Nephron progenitor cell (in vitro differentiated cells): Measurements from ENCODE around the gene RNF115.

Source experiments
- DNase-seq: peaks from one replicate; pipeline ENCODE4 v3.0.0; 2021
- H3K27ac Mint-ChIP-seq: 2 replicates; pipeline ENCODE4 v1.8.0; 2021; ENCODE audit warnings: mild to moderate bottlenecking, moderate library complexity, mixed read lengths
- H3K27me3 Mint-ChIP-seq: 2 replicates; pipeline ENCODE4 v1.8.0; 2021; ENCODE audit warnings: mild to moderate bottlenecking, low read depth, mixed read lengths; ENCODE audit not compliant: poor library complexity
- H3K36me3 Mint-ChIP-seq: 2 replicates; pipeline ENCODE4 v1.8.0; 2021; ENCODE audit warnings: low read depth, mixed read lengths
- H3K4me1 Mint-ChIP-seq: 2 replicates; pipeline ENCODE4 v1.8.0; 2021; ENCODE audit warnings: mixed read lengths
- H3K4me3 Mint-ChIP-seq: 2 replicates; pipeline ENCODE4 v1.8.0; 2021; ENCODE audit warnings: mild to moderate bottlenecking, moderate library complexity, mixed read lengths
- H3K9me3 Mint-ChIP-seq: 2 replicates; pipeline ENCODE4 v1.8.0; 2021; ENCODE audit warnings: mild to moderate bottlenecking, moderate library complexity, mixed read lengths
- TF ChIP-seq, protein P1 (sequence below): fragments of 200-600 bp; sonication (generic); IDR thresholded peaks from 2 replicates; pipeline ENCODE4 v1.5.0; 2021; ENCODE audit warnings: antibody characterized with exemption

RNF115 gene

DNA sequence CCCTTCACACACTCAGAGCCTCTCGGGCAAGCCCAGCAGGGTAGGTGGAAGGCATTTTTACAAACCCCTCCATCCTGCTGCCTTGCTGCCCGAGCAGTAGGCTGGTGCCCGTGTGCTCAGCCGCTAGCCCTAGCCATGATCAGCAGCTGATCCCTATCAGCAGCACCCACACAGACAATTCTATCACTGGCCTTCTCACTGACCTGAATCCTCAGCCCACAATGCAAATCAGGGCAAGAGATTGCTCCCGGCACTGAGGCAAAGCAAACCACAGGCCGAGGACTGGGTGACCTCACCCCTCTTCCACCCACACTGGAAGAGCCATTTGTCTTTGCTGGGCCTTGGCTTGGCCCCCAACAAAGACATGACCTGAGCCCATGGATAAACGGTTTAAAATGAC is 115.8 kb downstream of the RNF115 start:
- Mint-ChIP-seq H3K4me3 (no peak overlapping the region), H3K4me1 (peaks cover 38% of the 10 kb centered on the region), H3K27ac (no peak overlapping the region), H3K36me3 (no peaks in the 10 kb centered on the region), H3K9me3 (no peaks in the 10 kb centered on the region), H3K27me3 (peaks cover 27% of the 10 kb centered on the region)
- no peak for DNase-seq
- TF ChIP-seq, protein P1, sequence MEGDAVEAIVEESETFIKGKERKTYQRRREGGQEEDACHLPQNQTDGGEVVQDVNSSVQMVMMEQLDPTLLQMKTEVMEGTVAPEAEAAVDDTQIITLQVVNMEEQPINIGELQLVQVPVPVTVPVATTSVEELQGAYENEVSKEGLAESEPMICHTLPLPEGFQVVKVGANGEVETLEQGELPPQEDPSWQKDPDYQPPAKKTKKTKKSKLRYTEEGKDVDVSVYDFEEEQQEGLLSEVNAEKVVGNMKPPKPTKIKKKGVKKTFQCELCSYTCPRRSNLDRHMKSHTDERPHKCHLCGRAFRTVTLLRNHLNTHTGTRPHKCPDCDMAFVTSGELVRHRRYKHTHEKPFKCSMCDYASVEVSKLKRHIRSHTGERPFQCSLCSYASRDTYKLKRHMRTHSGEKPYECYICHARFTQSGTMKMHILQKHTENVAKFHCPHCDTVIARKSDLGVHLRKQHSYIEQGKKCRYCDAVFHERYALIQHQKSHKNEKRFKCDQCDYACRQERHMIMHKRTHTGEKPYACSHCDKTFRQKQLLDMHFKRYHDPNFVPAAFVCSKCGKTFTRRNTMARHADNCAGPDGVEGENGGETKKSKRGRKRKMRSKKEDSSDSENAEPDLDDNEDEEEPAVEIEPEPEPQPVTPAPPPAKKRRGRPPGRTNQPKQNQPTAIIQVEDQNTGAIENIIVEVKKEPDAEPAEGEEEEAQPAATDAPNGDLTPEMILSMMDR, result no peak

DNA sequence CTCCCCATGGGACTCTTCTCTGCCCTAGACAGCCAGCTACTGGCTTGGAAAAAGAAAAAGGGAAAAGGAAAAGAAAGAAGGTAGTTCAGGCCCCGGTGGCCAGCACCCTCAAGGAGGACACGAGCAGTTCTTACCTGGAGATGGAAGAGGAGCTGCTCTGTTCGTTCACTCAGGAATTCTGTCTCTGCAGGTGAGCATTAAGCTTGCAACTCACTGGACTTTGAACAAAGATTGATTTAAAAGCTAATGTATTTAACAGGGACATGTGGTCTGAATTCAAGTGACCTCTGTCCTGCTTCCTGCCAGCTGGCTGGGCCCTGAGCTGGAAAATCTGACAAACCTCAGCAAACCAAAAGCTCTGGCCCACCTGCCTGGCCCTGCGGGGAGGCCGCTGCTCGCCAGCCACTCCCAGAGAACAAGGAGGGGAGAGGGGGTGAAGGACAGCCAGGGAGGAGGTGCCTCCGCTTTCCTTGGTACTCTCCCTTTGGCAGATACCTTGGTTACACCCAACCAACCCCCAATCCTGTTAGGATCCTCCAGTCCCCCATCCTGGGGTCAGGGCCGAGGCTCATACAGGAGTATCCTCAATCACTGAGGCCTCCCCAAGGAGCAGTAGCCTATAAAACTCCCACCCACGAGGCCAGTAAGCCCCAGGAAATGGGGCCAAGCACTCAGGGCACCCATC is 116.6 kb downstream of the RNF115 start, which contains the start of gene PDZK1:
PDZK1 (minus strand) TSS at position 186 of the 685 bp plus-strand sequence. CDS start 19,347 bp downstream, outside the sequence.
- Mint-ChIP-seq H3K4me3 (no peak within 1 kb of the TSS), H3K36me3 (no peaks in the 10 kb centered on the region), H3K27me3 (peaks cover 31% of the 10 kb centered on the region), H3K9me3 (no peaks in the 10 kb centered on the region), H3K27ac (no peak within 1 kb of the TSS), H3K4me1 (peaks cover 38% of the 10 kb centered on the region)
- TF ChIP-seq, protein P1, result no peak
- no peak for DNase-seq

DNA sequence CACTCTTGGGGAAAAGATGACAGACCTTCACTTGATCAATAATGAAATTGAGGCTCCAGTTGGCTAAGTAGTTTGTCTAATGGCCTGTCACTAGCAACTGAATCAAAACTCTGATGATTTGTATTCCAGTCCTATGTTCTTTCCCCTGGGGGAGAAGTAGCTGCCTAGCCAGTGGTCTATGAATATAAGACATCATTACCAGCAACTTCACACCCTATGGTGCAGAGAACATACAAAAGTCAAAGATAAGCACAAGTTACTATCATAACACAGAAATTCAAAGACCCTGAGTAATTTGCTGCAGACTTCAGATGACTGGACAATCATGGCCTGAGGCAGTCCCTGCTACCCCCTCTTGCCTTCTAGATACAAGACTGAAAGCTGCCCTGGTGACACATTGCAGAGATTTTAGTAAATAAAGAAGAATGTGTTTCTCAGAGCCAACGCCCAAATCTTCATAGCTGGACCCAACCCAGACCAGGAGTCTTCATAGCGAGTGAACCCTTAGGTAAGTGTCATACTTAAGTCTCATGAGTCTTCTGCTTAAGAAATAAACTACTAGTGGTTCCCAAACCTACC is 117.7 kb downstream of the RNF115 start:
- Mint-ChIP-seq H3K4me1 (peaks cover 30% of the 10 kb centered on the region), H3K4me3 (no peak overlapping the region), H3K27me3 (peaks cover 35% of the 10 kb centered on the region), H3K27ac (no peak overlapping the region), H3K9me3 (no peaks in the 10 kb centered on the region), H3K36me3 (no peaks in the 10 kb centered on the region)
- no peak for DNase-seq
- TF ChIP-seq, protein P1, result no peak

GRCh38 chr1:145705622-145706021 is 118.3 kb downstream of the RNF115 start:
- Mint-ChIP-seq H3K4me3 (no peak overlapping the region), H3K27ac (no peak overlapping the region), H3K36me3 (no peaks in the 10 kb centered on the region), H3K27me3 (peaks cover 35% of the 10 kb centered on the region), H3K9me3 (no peaks in the 10 kb centered on the region), H3K4me1 (peaks cover 24% of the 10 kb centered on the region)
- TF ChIP-seq, protein P1, result no peak
- no peak for DNase-seq

DNA sequence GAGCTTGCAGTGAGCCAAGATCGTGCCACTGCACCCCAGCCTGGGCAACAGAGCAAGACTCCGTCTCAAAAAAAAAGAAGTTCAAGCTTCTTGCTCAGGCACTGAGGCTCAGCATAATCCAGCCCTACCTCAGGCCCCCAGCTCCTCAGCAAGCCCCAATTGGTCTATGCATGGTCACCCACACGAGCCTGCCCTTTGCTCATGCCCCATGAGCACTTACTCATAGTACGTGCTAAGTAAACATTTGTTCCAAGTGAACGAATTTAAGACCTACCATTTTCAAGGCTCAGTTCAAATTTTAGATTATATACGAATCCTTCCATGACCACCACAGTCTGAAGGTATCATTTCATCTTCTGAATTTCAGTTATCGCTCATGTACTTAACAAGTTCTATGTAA is 121.1 kb downstream of the RNF115 start:
- no peak for DNase-seq
- TF ChIP-seq, protein P1, result no peak
- no peak overlapping the region for H3K4me3 Mint-ChIP-seq
- H3K36me3 Mint-ChIP-seq, result no peaks in the 10 kb centered on the region
- peaks cover 16% of the 10 kb centered on the region for H3K4me1 Mint-ChIP-seq
- peaks cover 29% of the 10 kb centered on the region for H3K27me3 Mint-ChIP-seq
- H3K9me3 Mint-ChIP-seq, result no peaks in the 10 kb centered on the region
- H3K27ac Mint-ChIP-seq, result no peak overlapping the region

DNA sequence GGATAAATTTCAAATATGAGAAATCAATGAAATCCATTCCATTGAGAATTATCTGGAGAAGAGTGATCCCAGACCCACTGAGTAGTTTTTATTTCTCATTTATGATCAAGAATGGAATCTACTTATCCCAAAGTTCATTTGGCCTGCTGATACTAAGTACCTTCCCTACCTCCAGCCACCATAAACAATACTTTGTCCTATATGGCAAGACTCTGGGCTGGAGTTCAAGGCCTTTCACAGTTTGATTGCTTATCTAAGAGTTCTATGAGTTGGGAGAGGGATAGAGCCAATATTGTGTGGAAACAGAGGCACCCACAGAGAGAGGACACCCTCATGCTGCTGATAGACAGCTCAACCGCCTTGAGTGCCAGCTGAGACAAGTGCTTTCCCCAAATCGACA is 121.8 kb downstream of the RNF115 start:
- no peak overlapping the region for H3K4me3 Mint-ChIP-seq
- H3K36me3 Mint-ChIP-seq, result no peaks in the 10 kb centered on the region
- TF ChIP-seq, protein P1, result no peak
- no peaks in the 10 kb centered on the region for H3K9me3 Mint-ChIP-seq
- H3K27ac Mint-ChIP-seq, result no peak overlapping the region
- peaks cover 8% of the 10 kb centered on the region for H3K4me1 Mint-ChIP-seq
- DNase-seq, result no peak
- H3K27me3 Mint-ChIP-seq, result peaks cover 26% of the 10 kb centered on the region
